ENCODE measurements around the gene CXCL16. TPM values are rescaled to one million over a fixed set of nuclear protein-coding genes. Genes with fewer than 3 reads are reported as not detected.
A peak's percentile ranks its signal among the peaks of the same experiment; 100 is the strongest.

Gene CXCL16
- total and polyA plus RNA-seq, 2 of the 13 experiments (the other 11 are each of a cell fraction or from before 2014, with no cell fraction given) = 9.4 to 101 TPM

DNA sequence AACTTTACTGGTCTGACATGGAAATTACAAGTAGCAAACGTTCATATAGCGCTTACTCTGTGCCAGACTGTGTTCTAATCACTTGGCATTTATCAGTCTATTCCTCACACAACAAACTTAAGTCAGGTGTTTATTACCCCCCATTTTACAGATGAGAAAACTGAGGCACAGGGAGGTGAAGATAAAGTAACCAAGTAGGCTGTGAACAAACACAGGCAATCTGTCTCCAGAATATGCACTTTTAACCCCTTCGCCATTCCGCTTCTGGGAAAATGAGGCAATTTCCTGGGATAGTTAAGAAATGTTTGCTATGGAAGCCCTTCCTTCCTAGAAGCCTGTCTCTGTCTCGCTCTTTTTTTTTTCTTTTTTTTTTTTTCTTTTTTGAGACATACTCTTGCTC is 12.2 kb upstream of the CXCL16 start (continued):
- TF ChIP-seq ZNF7 (CRISPR knock-in tag; IDR thresholded peaks at IDR 0.05) (no peak), ZNF747 (CRISPR knock-in tag; IDR thresholded peaks at IDR 0.05; ENCODE audit: borderline replicate concordance) (no peak), JUNB (CRISPR knock-in tag; IDR thresholded peaks at IDR 0.05; ENCODE audit: borderline replicate concordance) (no peak), RBM22 (optimal IDR thresholded peaks at IDR 0.05; ENCODE audit: low read length) (no peak), HOXD1 (CRISPR knock-in tag; IDR thresholded peaks at IDR 0.05) (no peak), DR1 (CRISPR knock-in tag; IDR thresholded peaks at IDR 0.05) (no peak), ISL2 (CRISPR knock-in tag; IDR thresholded peaks at IDR 0.05) (no peak), ZNF782 (CRISPR knock-in tag; IDR thresholded peaks at IDR 0.05; ENCODE audit: borderline replicate concordance) (no peak), SP4 (CRISPR knock-in tag; IDR thresholded peaks at IDR 0.05) (no peak), ZNF891 (CRISPR knock-in tag; IDR thresholded peaks at IDR 0.05) (no peak), ZNF547 (CRISPR knock-in tag; IDR thresholded peaks at IDR 0.05) (no peak), SRY (CRISPR knock-in tag; IDR thresholded peaks at IDR 0.05) (no peak), SOX13 (IDR thresholded peaks at IDR 0.05) (no peak), SOX13 (CRISPR knock-in tag; conservative IDR thresholded peaks at IDR 0.05 in 1 of 2, IDR thresholded peaks at IDR 0.05 in 1 of 2) (peak in 1 of 2 experiments; percentile 38; a peak in 1 of 4 replicates), RFX3 (CRISPR knock-in tag; IDR thresholded peaks at IDR 0.05) (no peak), IKZF4 (CRISPR knock-in tag; IDR thresholded peaks at IDR 0.05; ENCODE audit: borderline replicate concordance, low read depth, not compliant biosample characterization) (no peak), SMAD1 (CRISPR knock-in tag; IDR thresholded peaks at IDR 0.05; ENCODE audit: borderline replicate concordance, low read depth) (no peak), ZNF432 (CRISPR knock-in tag; IDR thresholded peaks at IDR 0.05; ENCODE audit: borderline replicate concordance) (no peak), GZF1 (CRISPR knock-in tag; IDR thresholded peaks at IDR 0.05) (no peak), ZNF3 (CRISPR knock-in tag; IDR thresholded peaks at IDR 0.05) (no peak), ESRRA (CRISPR knock-in tag; IDR thresholded peaks at IDR 0.05; ENCODE audit: low read depth) (no peak), NFE2L2 (IDR thresholded peaks at IDR 0.05; ENCODE audit: low read length) (no peak)
- TF ChIP-seq, protein P1, sequence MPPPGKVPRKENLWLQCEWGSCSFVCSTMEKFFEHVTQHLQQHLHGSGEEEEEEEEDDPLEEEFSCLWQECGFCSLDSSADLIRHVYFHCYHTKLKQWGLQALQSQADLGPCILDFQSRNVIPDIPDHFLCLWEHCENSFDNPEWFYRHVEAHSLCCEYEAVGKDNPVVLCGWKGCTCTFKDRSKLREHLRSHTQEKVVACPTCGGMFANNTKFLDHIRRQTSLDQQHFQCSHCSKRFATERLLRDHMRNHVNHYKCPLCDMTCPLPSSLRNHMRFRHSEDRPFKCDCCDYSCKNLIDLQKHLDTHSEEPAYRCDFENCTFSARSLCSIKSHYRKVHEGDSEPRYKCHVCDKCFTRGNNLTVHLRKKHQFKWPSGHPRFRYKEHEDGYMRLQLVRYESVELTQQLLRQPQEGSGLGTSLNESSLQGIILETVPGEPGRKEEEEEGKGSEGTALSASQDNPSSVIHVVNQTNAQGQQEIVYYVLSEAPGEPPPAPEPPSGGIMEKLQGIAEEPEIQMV (CRISPR knock-in tag; IDR thresholded peaks at IDR 0.05; ENCODE audit: low read depth) = no peak
- TF ChIP-seq, protein P2, sequence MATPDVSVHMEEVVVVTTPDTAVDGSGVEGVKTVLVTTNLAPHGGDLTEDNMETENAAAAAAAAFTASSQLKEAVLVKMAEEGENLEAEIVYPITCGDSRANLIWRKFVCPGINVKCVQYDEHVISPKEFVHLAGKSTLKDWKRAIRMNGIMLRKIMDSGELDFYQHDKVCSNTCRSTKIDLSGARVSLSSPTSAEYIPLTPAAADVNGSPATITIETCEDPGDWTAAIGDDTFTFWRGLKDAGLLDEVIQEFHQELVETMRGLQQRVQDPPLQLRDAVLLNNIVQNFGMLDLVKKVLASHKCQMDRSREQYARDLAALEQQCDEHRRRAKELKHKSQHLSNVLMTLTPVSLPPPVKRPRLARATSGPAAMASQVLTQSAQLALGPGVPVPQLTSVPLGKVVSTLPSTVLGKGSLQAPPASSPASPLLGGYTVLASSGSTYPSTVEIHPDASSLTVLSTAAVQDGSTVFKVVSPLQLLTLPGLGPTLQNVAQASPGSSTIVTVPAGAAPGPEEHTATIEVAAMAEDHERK (CRISPR knock-in tag; IDR thresholded peaks at IDR 0.05; ENCODE audit: low read depth) = no peak
- TF ChIP-seq, protein P3, sequence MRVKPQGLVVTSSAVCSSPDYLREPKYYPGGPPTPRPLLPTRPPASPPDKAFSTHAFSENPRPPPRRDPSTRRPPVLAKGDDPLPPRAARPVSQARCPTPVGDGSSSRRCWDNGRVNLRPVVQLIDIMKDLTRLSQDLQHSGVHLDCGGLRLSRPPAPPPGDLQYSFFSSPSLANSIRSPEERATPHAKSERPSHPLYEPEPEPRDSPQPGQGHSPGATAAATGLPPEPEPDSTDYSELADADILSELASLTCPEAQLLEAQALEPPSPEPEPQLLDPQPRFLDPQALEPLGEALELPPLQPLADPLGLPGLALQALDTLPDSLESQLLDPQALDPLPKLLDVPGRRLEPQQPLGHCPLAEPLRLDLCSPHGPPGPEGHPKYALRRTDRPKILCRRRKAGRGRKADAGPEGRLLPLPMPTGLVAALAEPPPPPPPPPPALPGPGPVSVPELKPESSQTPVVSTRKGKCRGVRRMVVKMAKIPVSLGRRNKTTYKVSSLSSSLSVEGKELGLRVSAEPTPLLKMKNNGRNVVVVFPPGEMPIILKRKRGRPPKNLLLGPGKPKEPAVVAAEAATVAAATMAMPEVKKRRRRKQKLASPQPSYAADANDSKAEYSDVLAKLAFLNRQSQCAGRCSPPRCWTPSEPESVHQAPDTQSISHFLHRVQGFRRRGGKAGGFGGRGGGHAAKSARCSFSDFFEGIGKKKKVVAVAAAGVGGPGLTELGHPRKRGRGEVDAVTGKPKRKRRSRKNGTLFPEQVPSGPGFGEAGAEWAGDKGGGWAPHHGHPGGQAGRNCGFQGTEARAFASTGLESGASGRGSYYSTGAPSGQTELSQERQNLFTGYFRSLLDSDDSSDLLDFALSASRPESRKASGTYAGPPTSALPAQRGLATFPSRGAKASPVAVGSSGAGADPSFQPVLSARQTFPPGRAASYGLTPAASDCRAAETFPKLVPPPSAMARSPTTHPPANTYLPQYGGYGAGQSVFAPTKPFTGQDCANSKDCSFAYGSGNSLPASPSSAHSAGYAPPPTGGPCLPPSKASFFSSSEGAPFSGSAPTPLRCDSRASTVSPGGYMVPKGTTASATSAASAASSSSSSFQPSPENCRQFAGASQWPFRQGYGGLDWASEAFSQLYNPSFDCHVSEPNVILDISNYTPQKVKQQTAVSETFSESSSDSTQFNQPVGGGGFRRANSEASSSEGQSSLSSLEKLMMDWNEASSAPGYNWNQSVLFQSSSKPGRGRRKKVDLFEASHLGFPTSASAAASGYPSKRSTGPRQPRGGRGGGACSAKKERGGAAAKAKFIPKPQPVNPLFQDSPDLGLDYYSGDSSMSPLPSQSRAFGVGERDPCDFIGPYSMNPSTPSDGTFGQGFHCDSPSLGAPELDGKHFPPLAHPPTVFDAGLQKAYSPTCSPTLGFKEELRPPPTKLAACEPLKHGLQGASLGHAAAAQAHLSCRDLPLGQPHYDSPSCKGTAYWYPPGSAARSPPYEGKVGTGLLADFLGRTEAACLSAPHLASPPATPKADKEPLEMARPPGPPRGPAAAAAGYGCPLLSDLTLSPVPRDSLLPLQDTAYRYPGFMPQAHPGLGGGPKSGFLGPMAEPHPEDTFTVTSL (CRISPR knock-in tag; IDR thresholded peaks at IDR 0.05; ENCODE audit: borderline replicate concordance) = no peak

All from HepG2 (cell line).